ENCODE measurements around the gene KCTD11.
"Not testable (repeated sequence)": the region's sequence is repeated elsewhere in the genome, so short reads cannot be mapped to it uniquely, and the experiment has no call there.

Gene KCTD11

GRCh38 chr17:7346761-7347614, 5.0 kb upstream of the KCTD11 start:
- no peak for DNase-seq

- no peak for DNase-seq
Measured at GRCh38 chr17:7347630-7348477, 4.1 kb upstream of the KCTD11 start.

- no peak for DNase-seq
Measured at GRCh38 chr17:7348478-7349242, 3.3 kb upstream of the KCTD11 start.

GRCh38 chr17:7352503-7352889, 534 bp downstream of the KCTD11 start:
- no peak for DNase-seq

- no peak for DNase-seq
Measured at GRCh38 chr17:7352910-7353635, 1.1 kb downstream of the KCTD11 start.

GRCh38 chr17:7354262-7354843, 2.4 kb downstream of the KCTD11 start:
- DNase-seq: no peak

- no peak for DNase-seq
Measured at GRCh38 chr17:7355053-7355452, 3.1 kb downstream of the KCTD11 start, which contains the start of gene TMEM95. TMEM95 (plus strand) TSS chr17:7355156; CDS start chr17:7355205, 49 bp downstream.

GRCh38 chr17:7355573-7355972, 3.6 kb downstream of the KCTD11 start:
- DNase-seq: no peak

- peak; percentile 80 for DNase-seq
Measured at GRCh38 chr17:7356072-7356549, 4.1 kb downstream of the KCTD11 start.

- DNase-seq: no peak
Measured at GRCh38 chr17:7356756-7357155, 4.8 kb downstream of the KCTD11 start.

GRCh38 chr17:7357381-7357780, 5.4 kb downstream of the KCTD11 start:
- no peak for DNase-seq

GRCh38 chr17:7361906-7362305, 9.9 kb downstream of the KCTD11 start:
- no peak for DNase-seq

- no peak for DNase-seq
Measured at GRCh38 chr17:7363311-7363710, 11.3 kb downstream of the KCTD11 start.

GRCh38 chr17:7365963-7366362, 14.0 kb downstream of the KCTD11 start:
- DNase-seq: not testable (repeated sequence)

- DNase-seq: no peak
Measured at GRCh38 chr17:7367083-7367482, 15.1 kb downstream of the KCTD11 start.

- DNase-seq: no peak
Measured at GRCh38 chr17:7367918-7368598, 16.1 kb downstream of the KCTD11 start.

- DNase-seq: not testable (repeated sequence)
Measured at GRCh38 chr17:7368599-7368994, 16.6 kb downstream of the KCTD11 start.

GRCh38 chr17:7369825-7370224, 17.9 kb downstream of the KCTD11 start:
- DNase-seq: no peak

- DNase-seq: no peak
Measured at GRCh38 chr17:7370853-7371252, 18.9 kb downstream of the KCTD11 start.

- DNase-seq: no peak
Measured at GRCh38 chr17:7374353-7374752, 22.4 kb downstream of the KCTD11 start.

- no peak for DNase-seq
Measured at GRCh38 chr17:7379134-7379533, 27.2 kb downstream of the KCTD11 start.

Data from T-helper 9 cell (primary cell).